ENCODE results near the gene POLN. TPM values are rescaled to one million over a fixed set of nuclear protein-coding genes. Genes with fewer than 3 reads are reported as not detected.

Gene POLN
- polyA plus RNA-seq, 2 of the 4 experiments (the other 2 are of a cell fraction) = 2.4 to 2.9 TPM

GRCh38 chr4:2104556-2105345 is 137.2 kb downstream of the POLN start:
- CTCF ChIA-PET = no interaction called here
- Histone ChIP-seq H3K27ac (no peak overlapping the region), H3K9me3 (peaks cover 15% of the 10 kb centered on the region; the same call in 2 of the 3 replicates), H3K4me1 (no peaks in the 10 kb centered on the region), H3K4me3 (no peak overlapping the region), H3K4me2 (no peak overlapping the region)
- DNase-seq (ENCODE audit: low read depth in 1 of 2, low spot score in 1 of 2) (no peak), FAIRE-seq (no peak), ATAC-seq (no peak)
- POLR2A ChIA-PET = no interaction called here
- 40% methylated on average over 7 of the region's 9 CpGs for WGBS (ENCODE audit: missing lambda C conversion rate)
- TF ChIP-seq MAX (IDR thresholded peaks at IDR 0.05) (no peak), ZNF302 (CRISPR knock-in tag; IDR thresholded peaks at IDR 0.05) (no peak), HMGXB4 (CRISPR knock-in tag; IDR thresholded peaks at IDR 0.05; ENCODE audit: borderline replicate concordance) (no peak), FOXS1 (CRISPR knock-in tag; IDR thresholded peaks at IDR 0.05) (no peak), FOSL2 (IDR thresholded peaks at IDR 0.05) (no peak), FOSL2 (CRISPR knock-in tag; IDR thresholded peaks at IDR 0.05) (no peak), KDM1A (IDR thresholded peaks at IDR 0.05; ENCODE audit: low read depth) (no peak), RCOR1 (IDR thresholded peaks at IDR 0.05; ENCODE audit: low read depth, low read length) (no peak), CBX8 (IDR thresholded peaks at IDR 0.05) (no peak), TP53 (CRISPR knock-in tag; IDR thresholded peaks at IDR 0.05) (no peak), ZFP36 (IDR thresholded peaks at IDR 0.05; ENCODE audit: borderline replicate concordance, partially characterized antibody) (no peak), EHF (CRISPR knock-in tag; IDR thresholded peaks at IDR 0.05) (no peak), MAFK (IDR thresholded peaks at IDR 0.05; ENCODE audit: partially characterized antibody) (no peak), NPAS2 (CRISPR knock-in tag; IDR thresholded peaks at IDR 0.05; ENCODE audit: borderline replicate concordance) (no peak), PBX3 (IDR thresholded peaks at IDR 0.05) (no peak), RFX5 (IDR thresholded peaks at IDR 0.05) (no peak)

GRCh38 chr4:2103843-2104547 is 137.9 kb downstream of the POLN start:
- DNase-seq (ENCODE audit: low read depth in 1 of 2, low spot score in 1 of 2) = no peak
- ChIA-PET CTCF (no interaction called here), POLR2A (no interaction called here)
- Histone ChIP-seq H3K9me3 (peaks cover 15% of the 10 kb centered on the region; the same call in 2 of the 3 replicates), H3K27ac (no peak overlapping the region), H3K4me1 (no peaks in the 10 kb centered on the region), H3K4me2 (no peak overlapping the region), H3K4me3 (no peak overlapping the region)
- 38% methylated on average over 2 of the region's 2 CpGs for WGBS (ENCODE audit: missing lambda C conversion rate)
- TF ChIP-seq JUN (IDR thresholded peaks at IDR 0.05) (no peak), ZC3H11A (IDR thresholded peaks at IDR 0.05) (no peak), BHLHE40 (IDR thresholded peaks at IDR 0.05; ENCODE audit: low read depth, low read length) (no peak), RFX5 (IDR thresholded peaks at IDR 0.05) (no peak), ZNF302 (CRISPR knock-in tag; IDR thresholded peaks at IDR 0.05) (no peak), MAX (IDR thresholded peaks at IDR 0.05) (no peak), EP300 (IDR thresholded peaks at IDR 0.05) (no peak), CHD2 (IDR thresholded peaks at IDR 0.05; ENCODE audit: low read length, partially characterized antibody) (no peak), GATA3 (IDR thresholded peaks at IDR 0.05; ENCODE audit: borderline replicate concordance) (no peak), REST (IDR thresholded peaks at IDR 0.05) (no peak), FOXS1 (CRISPR knock-in tag; IDR thresholded peaks at IDR 0.05) (no peak), TFCP2L1 (CRISPR knock-in tag; IDR thresholded peaks at IDR 0.05) (no peak), RAD21 (conservative IDR thresholded peaks at IDR 0.05 in 1 of 2, IDR thresholded peaks at IDR 0.05 in 1 of 2) (no peak), TP53 (CRISPR knock-in tag; IDR thresholded peaks at IDR 0.05) (no peak), MAFK (IDR thresholded peaks at IDR 0.05; ENCODE audit: partially characterized antibody) (no peak), NFE2L2 (conservative IDR thresholded peaks at IDR 0.05; ENCODE audit: low read length) (no peak), EHMT2 (IDR thresholded peaks at IDR 0.05; ENCODE audit: low read depth) (no peak), HOXB5 (CRISPR knock-in tag; IDR thresholded peaks at IDR 0.05) (no peak), MYC (IDR thresholded peaks at IDR 0.05; ENCODE audit: borderline replicate concordance, low read length) (no peak), MAZ (IDR thresholded peaks at IDR 0.05; ENCODE audit: borderline replicate concordance, low read depth, low read length) (no peak)
- ATAC-seq = no peak
- FAIRE-seq = no peak
